ENCODE measurements around the gene P4HA1.
"Not testable (repeated sequence)": the region's sequence is repeated elsewhere in the genome, so short reads cannot be mapped to it uniquely, and the experiment has no call there.

P4HA1 gene

DNA sequence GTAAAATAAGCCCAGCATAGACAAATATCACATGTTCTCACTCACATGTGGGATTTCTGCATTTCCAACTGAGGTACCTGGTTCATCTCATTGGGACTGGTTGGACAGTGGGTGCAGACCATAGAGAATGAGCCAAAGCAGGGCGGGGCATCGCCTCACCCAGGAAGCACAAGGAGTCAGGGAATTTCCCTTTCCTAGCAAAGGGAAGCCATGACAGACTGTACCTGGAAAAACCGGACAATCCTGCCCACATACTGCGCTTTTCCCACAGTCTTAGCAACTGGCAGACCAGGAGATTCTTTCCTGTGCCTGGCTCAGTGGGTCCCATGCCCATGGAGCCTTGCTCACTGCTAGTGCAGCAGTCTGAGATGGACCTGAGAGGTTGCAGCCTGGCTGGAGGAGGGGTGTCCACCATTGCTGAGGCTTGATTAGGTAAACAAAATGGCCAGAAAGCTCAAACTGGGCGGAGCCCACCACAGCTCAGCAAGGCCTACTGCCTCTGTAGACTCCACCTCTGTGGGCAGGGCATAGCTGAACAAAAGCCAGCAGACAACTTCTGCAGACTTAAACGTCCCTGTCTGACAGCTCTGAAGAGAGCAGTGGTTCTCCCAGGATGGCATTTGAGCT lies 75.0 kb downstream of the P4HA1 start:
- WGBS, 2 experiments, result 92 to 93% methylated on average over 6 of the region's 6 CpGs
- not testable (repeated sequence) for H3K36me3 ChIP-seq (ENCODE audit: control insufficient read depth, insufficient read depth, low read length); H3K9me3 ChIP-seq (ENCODE audit: control insufficient read depth, low read length); H3K4me1 ChIP-seq (ENCODE audit: control insufficient read depth, insufficient read depth, low read length); H3K27me3 ChIP-seq (ENCODE audit: control insufficient read depth, insufficient read depth, low read length, poor library complexity, severe bottlenecking); H3K4me3 ChIP-seq (ENCODE audit: insufficient read depth, low read depth, low read length); H3K27ac ChIP-seq (ENCODE audit: insufficient read depth, low read depth, low read length, poor library complexity, severe bottlenecking)

DNA sequence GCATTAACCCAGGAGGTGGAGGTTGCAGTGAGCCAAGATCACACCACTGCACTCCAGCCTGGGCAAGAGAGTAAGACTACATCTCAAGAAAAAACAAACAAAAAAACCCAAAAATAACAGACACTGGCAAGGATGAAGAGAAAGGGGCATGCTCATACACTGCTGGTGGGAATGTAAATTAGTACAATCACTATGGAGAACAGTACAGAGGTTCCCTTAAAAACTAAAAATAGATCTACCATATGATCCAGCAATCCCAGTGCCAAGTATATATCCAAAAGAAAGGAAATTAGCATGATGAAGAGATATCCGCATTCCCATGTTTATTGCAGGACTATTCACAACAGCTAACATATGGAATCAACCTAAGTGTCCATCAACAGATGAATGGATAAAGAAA lies 75.6 kb downstream of the P4HA1 start:
- Histone ChIP-seq H3K27me3 (ENCODE audit: control insufficient read depth, insufficient read depth, low read length, poor library complexity, severe bottlenecking) (no peaks in the 10 kb centered on the region), H3K36me3 (ENCODE audit: control insufficient read depth, insufficient read depth, low read length) (peaks cover 3% of the 10 kb centered on the region), H3K27ac (ENCODE audit: insufficient read depth, low read depth, low read length, poor library complexity, severe bottlenecking) (no peak overlapping the region), H3K9me3 (ENCODE audit: control insufficient read depth, low read length) (no peaks in the 10 kb centered on the region), H3K4me1 (ENCODE audit: control insufficient read depth, insufficient read depth, low read length) (peaks cover 9% of the 10 kb centered on the region), H3K4me3 (ENCODE audit: insufficient read depth, low read depth, low read length) (no peak overlapping the region)
- WGBS, 2 experiments, result 84 to 86% methylated on average over 1 of the region's 1 CpG

DNA sequence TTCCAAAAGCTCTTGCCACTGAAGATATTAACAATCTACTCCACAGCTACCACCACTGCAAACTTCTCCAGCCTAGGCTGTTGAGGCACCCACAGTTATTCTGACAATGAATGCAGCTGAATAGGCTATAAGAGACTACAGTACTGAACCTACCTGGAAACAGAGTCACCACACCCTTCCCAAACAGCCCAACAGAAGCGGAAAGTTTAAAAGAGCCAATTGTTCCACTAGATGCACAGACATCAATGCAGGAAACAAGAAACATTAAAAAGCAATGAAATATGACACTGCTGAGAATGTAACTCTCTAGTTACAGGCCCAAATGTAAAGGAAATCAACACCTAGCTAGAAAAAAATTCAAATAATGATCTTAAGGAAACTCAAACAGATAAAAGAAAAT lies 77.6 kb downstream of the P4HA1 start:
- no peaks in the 10 kb centered on the region for H3K9me3 ChIP-seq (ENCODE audit: control insufficient read depth, low read length)
- 88 to 100% methylated on average over 1 of the region's 1 CpG for WGBS, 2 experiments
- H3K4me3 ChIP-seq (ENCODE audit: insufficient read depth, low read depth, low read length), result no peak overlapping the region
- no peaks in the 10 kb centered on the region for H3K27me3 ChIP-seq (ENCODE audit: control insufficient read depth, insufficient read depth, low read length, poor library complexity, severe bottlenecking)
- H3K36me3 ChIP-seq (ENCODE audit: control insufficient read depth, insufficient read depth, low read length), result peaks cover 11% of the 10 kb centered on the region
- peaks cover 9% of the 10 kb centered on the region for H3K4me1 ChIP-seq (ENCODE audit: control insufficient read depth, insufficient read depth, low read length)
- no peak overlapping the region for H3K27ac ChIP-seq (ENCODE audit: insufficient read depth, low read depth, low read length, poor library complexity, severe bottlenecking)

DNA sequence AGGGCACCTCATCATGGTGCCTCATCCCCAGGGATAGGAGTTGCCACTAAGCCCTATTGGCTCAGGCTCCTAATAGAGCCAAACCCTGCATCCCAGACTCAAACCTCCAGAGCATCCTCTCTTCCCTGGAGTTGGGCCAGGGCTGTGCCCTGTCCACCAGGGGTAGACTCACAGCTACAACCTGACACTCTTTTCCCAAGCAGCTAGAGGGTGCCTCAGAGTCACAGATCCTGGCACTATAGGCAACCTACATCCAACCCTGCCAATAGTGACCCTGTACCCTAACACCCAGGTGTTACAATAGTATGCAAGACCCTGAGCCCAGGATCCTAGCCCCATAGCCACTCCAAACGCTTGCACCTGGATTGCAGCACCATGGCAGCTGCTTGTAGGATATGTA lies 78.0 kb downstream of the P4HA1 start:
- whole genome bisulfite sequencing, 2 experiments, result 94 to 97% methylated on average over 1 of the region's 1 CpG
- Histone ChIP-seq H3K4me3 (ENCODE audit: insufficient read depth, low read depth, low read length) (no peak overlapping the region), H3K27ac (ENCODE audit: insufficient read depth, low read depth, low read length, poor library complexity, severe bottlenecking) (no peak overlapping the region), H3K4me1 (ENCODE audit: control insufficient read depth, insufficient read depth, low read length) (peaks cover 9% of the 10 kb centered on the region), H3K27me3 (ENCODE audit: control insufficient read depth, insufficient read depth, low read length, poor library complexity, severe bottlenecking) (no peaks in the 10 kb centered on the region), H3K9me3 (ENCODE audit: control insufficient read depth, low read length) (no peaks in the 10 kb centered on the region), H3K36me3 (ENCODE audit: control insufficient read depth, insufficient read depth, low read length) (peaks cover 11% of the 10 kb centered on the region)

GRCh38 chr10:73017955-73018480 lies 78.6 kb downstream of the P4HA1 start:
- Histone ChIP-seq H3K27me3 (ENCODE audit: control insufficient read depth, insufficient read depth, low read length, poor library complexity, severe bottlenecking) (no peaks in the 10 kb centered on the region), H3K9me3 (ENCODE audit: control insufficient read depth, low read length) (no peaks in the 10 kb centered on the region), H3K36me3 (ENCODE audit: control insufficient read depth, insufficient read depth, low read length) (peaks cover 14% of the 10 kb centered on the region), H3K27ac (ENCODE audit: insufficient read depth, low read depth, low read length, poor library complexity, severe bottlenecking) (peak overlapping the region; percentile 13), H3K4me1 (ENCODE audit: control insufficient read depth, insufficient read depth, low read length) (peaks cover 9% of the 10 kb centered on the region), H3K4me3 (ENCODE audit: insufficient read depth, low read depth, low read length) (no peak overlapping the region)
- WGBS, 2 experiments, result 94 to 96% methylated on average over 2 of the region's 2 CpGs

DNA sequence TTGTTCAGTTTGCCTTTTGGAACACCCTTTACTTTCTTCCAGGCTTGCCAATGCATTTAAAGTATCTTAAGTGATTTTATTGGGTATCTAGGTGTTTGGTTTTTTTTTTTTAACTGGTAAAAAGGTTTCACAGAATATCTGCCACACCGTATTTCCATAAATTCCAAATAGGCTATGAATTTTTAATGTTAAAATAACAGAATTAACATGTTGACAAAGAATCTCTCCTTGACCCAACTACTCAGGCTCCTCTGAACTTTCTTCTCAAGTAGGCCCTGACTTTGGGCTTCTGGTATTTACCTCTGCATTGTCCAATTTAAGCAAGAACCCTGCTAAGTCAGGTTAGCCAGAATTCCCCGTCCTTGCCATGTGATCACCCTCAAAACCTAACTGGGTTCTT lies 80.9 kb downstream of the P4HA1 start:
- H3K36me3 ChIP-seq (ENCODE audit: control insufficient read depth, insufficient read depth, low read length), result peaks cover 19% of the 10 kb centered on the region

GRCh38 chr10:73003822-73004221 lies 92.8 kb downstream of the P4HA1 start:
- H3K4me1 ChIP-seq (ENCODE audit: control insufficient read depth, insufficient read depth, low read length), result no peaks in the 10 kb centered on the region
- no peaks in the 10 kb centered on the region for H3K9me3 ChIP-seq (ENCODE audit: control insufficient read depth, low read length)
- no peaks in the 10 kb centered on the region for H3K36me3 ChIP-seq (ENCODE audit: control insufficient read depth, insufficient read depth, low read length)
- H3K27ac ChIP-seq (ENCODE audit: insufficient read depth, low read depth, low read length, poor library complexity, severe bottlenecking), result no peak overlapping the region
- H3K4me3 ChIP-seq (ENCODE audit: insufficient read depth, low read depth, low read length), result no peak overlapping the region
- no peaks in the 10 kb centered on the region for H3K27me3 ChIP-seq (ENCODE audit: control insufficient read depth, insufficient read depth, low read length, poor library complexity, severe bottlenecking)

More for the DNA sequence above, 80.9 kb downstream of the P4HA1 start:
- no peak overlapping the region for H3K4me3 ChIP-seq (ENCODE audit: insufficient read depth, low read depth, low read length)
- no peaks in the 10 kb centered on the region for H3K27me3 ChIP-seq (ENCODE audit: control insufficient read depth, insufficient read depth, low read length, poor library complexity, severe bottlenecking)
- H3K4me1 ChIP-seq (ENCODE audit: control insufficient read depth, insufficient read depth, low read length), result peaks cover 9% of the 10 kb centered on the region
- H3K27ac ChIP-seq (ENCODE audit: insufficient read depth, low read depth, low read length, poor library complexity, severe bottlenecking), result no peak overlapping the region
- WGBS, 2 experiments, result 89 to 97% methylated on average over 1 to 2 of the region's 2 CpGs
- H3K9me3 ChIP-seq (ENCODE audit: control insufficient read depth, low read length), result no peaks in the 10 kb centered on the region

DNA sequence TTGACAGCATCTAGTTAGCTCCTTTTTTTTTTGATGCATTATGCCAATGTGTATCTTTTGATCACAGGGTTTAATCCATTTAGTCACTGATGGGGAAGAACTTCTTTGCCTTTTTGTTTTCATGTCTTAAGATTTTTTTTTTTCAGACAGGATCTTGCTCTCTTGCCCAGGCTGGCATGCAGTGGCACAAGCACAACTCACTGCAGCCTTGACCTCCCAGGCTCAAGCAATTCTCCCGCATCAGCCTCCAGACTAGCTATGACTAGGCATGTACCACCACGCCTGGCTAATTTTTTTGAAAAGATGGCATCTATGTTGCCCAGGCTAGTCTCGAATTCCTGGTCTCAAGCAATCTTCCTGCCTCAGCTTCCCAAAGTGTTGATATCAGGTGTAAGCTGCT lies 95.7 kb downstream of the P4HA1 start:
- H3K4me3 ChIP-seq (ENCODE audit: insufficient read depth, low read depth, low read length), result no peak overlapping the region
- WGBS, 2 experiments, result 95% methylated on average over 3 of the region's 3 CpGs
- no peaks in the 10 kb centered on the region for H3K27me3 ChIP-seq (ENCODE audit: control insufficient read depth, insufficient read depth, low read length, poor library complexity, severe bottlenecking)

GRCh38 chr10:72997099-72997498 lies 99.6 kb downstream of the P4HA1 start:
- Histone ChIP-seq H3K27ac (ENCODE audit: insufficient read depth, low read depth, low read length, poor library complexity, severe bottlenecking) (no peak overlapping the region), H3K9me3 (ENCODE audit: control insufficient read depth, low read length) (no peaks in the 10 kb centered on the region), H3K4me1 (ENCODE audit: control insufficient read depth, insufficient read depth, low read length) (no peaks in the 10 kb centered on the region), H3K36me3 (ENCODE audit: control insufficient read depth, insufficient read depth, low read length) (no peaks in the 10 kb centered on the region), H3K27me3 (ENCODE audit: control insufficient read depth, insufficient read depth, low read length, poor library complexity, severe bottlenecking) (no peaks in the 10 kb centered on the region), H3K4me3 (ENCODE audit: insufficient read depth, low read depth, low read length) (no peak overlapping the region)
- 89 to 90% methylated on average over 1 to 2 of the region's 2 CpGs for WGBS, 2 experiments

More for the DNA sequence above, 95.7 kb downstream of the P4HA1 start:
- Histone ChIP-seq H3K36me3 (ENCODE audit: control insufficient read depth, insufficient read depth, low read length) (no peaks in the 10 kb centered on the region), H3K27ac (ENCODE audit: insufficient read depth, low read depth, low read length, poor library complexity, severe bottlenecking) (no peak overlapping the region), H3K4me1 (ENCODE audit: control insufficient read depth, insufficient read depth, low read length) (no peaks in the 10 kb centered on the region), H3K9me3 (ENCODE audit: control insufficient read depth, low read length) (no peaks in the 10 kb centered on the region)

GRCh38 chr10:72995459-72995858 lies 101.2 kb downstream of the P4HA1 start:
- not testable (repeated sequence) for H3K27me3 ChIP-seq (ENCODE audit: control insufficient read depth, insufficient read depth, low read length, poor library complexity, severe bottlenecking); H3K4me1 ChIP-seq (ENCODE audit: control insufficient read depth, insufficient read depth, low read length); H3K27ac ChIP-seq (ENCODE audit: insufficient read depth, low read depth, low read length, poor library complexity, severe bottlenecking); H3K36me3 ChIP-seq (ENCODE audit: control insufficient read depth, insufficient read depth, low read length); H3K4me3 ChIP-seq (ENCODE audit: insufficient read depth, low read depth, low read length); H3K9me3 ChIP-seq (ENCODE audit: control insufficient read depth, low read length)

DNA sequence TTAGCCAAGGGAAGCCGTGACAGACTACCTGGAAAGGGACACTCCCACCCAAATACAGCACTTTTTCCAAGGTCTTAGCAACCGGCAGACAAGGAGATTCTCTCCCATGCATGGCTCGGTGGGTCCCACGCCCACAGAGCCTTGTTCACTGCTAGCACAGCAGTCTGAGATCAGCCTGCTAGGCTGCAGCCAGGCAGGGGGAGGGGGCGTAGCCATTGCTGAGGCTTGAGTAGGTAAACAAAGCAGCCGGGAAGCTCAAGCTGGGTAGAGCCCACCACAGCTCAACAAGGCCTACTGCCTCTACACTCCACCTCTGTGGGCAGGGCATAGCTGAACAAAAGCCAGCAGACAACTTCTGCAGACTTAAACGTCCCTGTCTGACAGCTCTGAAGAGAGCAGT lies 106.9 kb downstream of the P4HA1 start:
- H3K9me3 ChIP-seq (ENCODE audit: control insufficient read depth, low read length); H3K27me3 ChIP-seq (ENCODE audit: control insufficient read depth, insufficient read depth, low read length, poor library complexity, severe bottlenecking); H3K4me3 ChIP-seq (ENCODE audit: insufficient read depth, low read depth, low read length); H3K36me3 ChIP-seq (ENCODE audit: control insufficient read depth, insufficient read depth, low read length); H3K4me1 ChIP-seq (ENCODE audit: control insufficient read depth, insufficient read depth, low read length); H3K27ac ChIP-seq (ENCODE audit: insufficient read depth, low read depth, low read length, poor library complexity, severe bottlenecking): not testable (repeated sequence)
- WGBS, 2 experiments, result 51 to 56% methylated on average over 7 of the region's 7 CpGs
